Duodenal mucosa (tissue), 2 donors: ENCODE measurements around the gene DMD.

Experiments used
- H3K27ac ChIP-seq: one replicate; pipeline ENCODE4 v1.7.0; 2013; ENCODE audit warnings: low read depth, low read length
- H3K27me3 ChIP-seq, 2 donors: one replicate each; pipeline ENCODE4 v1.7.0; 2013; ENCODE audit warnings: low read length in 2 of 2, control low read depth in 1 of 2; ENCODE audit not compliant: insufficient read depth in 2 of 2, control insufficient read depth in 1 of 2
- H3K36me3 ChIP-seq, 2 donors: one replicate each; pipeline ENCODE4 v1.7.0; 2013; ENCODE audit warnings: low read length in 2 of 2, control low read depth in 1 of 2; ENCODE audit not compliant: insufficient read depth in 2 of 2, control insufficient read depth in 1 of 2
- H3K4me1 ChIP-seq, 2 donors: one replicate each; pipeline ENCODE4 v1.7.0; 2013; ENCODE audit warnings: low read length in 2 of 2, control low read depth in 1 of 2; ENCODE audit not compliant: insufficient read depth in 2 of 2, control insufficient read depth in 1 of 2
- H3K4me3 ChIP-seq, 2 donors: one replicate each; pipeline ENCODE4 v1.7.0; 2013; ENCODE audit warnings: low read length in 2 of 2, low read depth in 1 of 2
- H3K9ac ChIP-seq, 2 donors: one replicate each; pipeline ENCODE4 v1.7.0; 2013; ENCODE audit warnings: low read length in 2 of 2, low read depth in 1 of 2
- H3K9me3 ChIP-seq, 2 donors: one replicate each; pipeline ENCODE4 v1.7.0; 2013; ENCODE audit warnings: low read length in 2 of 2, control low read depth in 1 of 2; ENCODE audit not compliant: control insufficient read depth in 1 of 2

The DMD gene

DNA sequence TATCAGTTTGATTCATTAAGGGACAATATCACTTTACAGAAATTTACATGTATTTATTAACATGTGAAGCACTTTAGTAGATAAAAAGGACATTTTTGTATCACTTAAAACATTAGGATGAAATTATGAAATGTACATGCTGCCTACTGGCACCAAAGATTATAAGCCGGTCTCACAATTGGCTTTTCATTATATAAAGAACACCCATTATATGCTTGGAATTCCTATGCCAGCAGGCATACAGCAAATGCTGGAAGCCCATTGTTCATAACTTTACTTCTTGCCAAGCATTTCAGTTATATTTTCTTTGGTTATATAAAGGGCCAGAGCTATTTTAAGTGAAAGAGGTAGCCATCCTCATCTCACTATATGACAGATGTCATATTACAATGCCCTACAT is 145.9 kb downstream of the DMD start:
- Histone ChIP-seq H3K4me3 (no peak overlapping the region), H3K27ac (no peak overlapping the region), H3K9me3 (no peaks in the 10 kb centered on the region), H3K36me3 (no peaks in the 10 kb centered on the region), H3K27me3 (no peaks in the 10 kb centered on the region), H3K9ac (no peak overlapping the region), H3K4me1 (no peaks in the 10 kb centered on the region)

DNA sequence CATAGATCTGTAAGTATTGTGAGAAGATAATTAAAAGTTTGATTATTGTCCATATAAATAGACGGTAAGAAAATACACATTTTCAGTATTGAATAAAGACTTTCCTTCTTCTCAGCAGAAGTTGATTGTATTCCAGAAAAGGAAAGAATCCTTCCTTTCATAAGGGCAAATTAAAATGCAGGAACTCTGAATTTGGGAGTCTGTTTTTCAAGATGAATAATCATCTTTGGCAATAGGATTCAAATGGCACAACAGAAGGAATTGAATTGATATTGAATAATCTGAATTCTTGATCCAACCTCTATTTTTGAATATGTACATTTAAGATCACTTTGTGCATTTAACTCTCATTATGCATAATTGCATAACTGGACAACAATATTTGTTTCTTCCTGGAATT is 149.3 kb downstream of the DMD start:
- Histone ChIP-seq H3K9me3 (no peaks in the 10 kb centered on the region), H3K36me3 (no peaks in the 10 kb centered on the region), H3K4me1 (no peaks in the 10 kb centered on the region), H3K27me3 (no peaks in the 10 kb centered on the region), H3K9ac (no peak overlapping the region), H3K4me3 (no peak overlapping the region), H3K27ac (no peak overlapping the region)

GRCh38 chrX:33053001-33053400 is 158.3 kb downstream of the DMD start:
- Histone ChIP-seq H3K36me3 (no peaks in the 10 kb centered on the region), H3K27ac (no peak overlapping the region)

DNA sequence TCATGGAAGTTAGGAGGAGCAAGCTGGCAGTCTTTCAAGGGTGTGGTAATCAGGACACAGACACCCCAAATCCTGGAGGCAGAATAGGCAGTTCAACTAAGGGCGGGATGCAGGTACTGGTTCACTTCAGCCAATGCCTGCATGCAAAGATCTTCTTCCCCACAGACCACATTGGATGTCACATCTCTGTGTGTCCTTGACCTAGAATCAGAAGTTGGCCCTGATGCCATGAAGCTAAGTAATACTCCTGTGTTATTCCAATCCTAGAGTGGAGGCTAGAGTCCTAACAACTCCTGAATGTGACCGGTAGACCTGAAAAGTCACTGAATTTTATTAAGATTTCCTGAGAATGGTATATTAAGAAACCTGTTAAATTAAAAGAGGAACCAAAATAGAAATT is 165.5 kb downstream of the DMD start:
- Histone ChIP-seq H3K27ac (no peak overlapping the region), H3K9me3 (no peaks in the 10 kb centered on the region), H3K4me3 (no peak overlapping the region), H3K36me3 (no peaks in the 10 kb centered on the region), H3K27me3 (no peaks in the 10 kb centered on the region), H3K4me1 (no peaks in the 10 kb centered on the region), H3K9ac (no peak overlapping the region)

More at GRCh38 chrX:33053001-33053400, 158.3 kb downstream of the DMD start:
- H3K4me1 ChIP-seq = no peaks in the 10 kb centered on the region
- no peak overlapping the region for H3K9ac ChIP-seq
- H3K27me3 ChIP-seq = no peaks in the 10 kb centered on the region
- no peak overlapping the region for H3K4me3 ChIP-seq
- no peaks in the 10 kb centered on the region for H3K9me3 ChIP-seq

DNA sequence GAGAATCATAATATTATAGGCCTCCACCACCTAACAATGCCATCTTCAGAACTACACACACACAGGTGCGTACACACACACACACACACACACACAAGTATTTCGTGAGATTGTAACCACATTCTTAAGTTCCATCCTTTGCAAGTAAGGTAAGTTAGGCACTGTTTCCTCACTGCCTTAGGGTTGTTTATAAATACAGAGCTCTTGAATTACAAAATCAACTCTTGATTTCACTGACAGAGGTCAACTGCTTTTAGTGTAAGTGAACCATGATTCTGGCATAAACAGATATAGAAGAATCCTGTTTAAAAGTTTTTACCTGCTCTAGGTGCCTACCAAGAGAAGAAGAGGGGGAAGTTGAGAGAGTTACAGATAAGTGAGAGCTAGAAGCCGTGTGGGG is 166.1 kb downstream of the DMD start:
- Histone ChIP-seq H3K27ac (no peak overlapping the region), H3K36me3 (no peaks in the 10 kb centered on the region), H3K9me3 (no peaks in the 10 kb centered on the region), H3K9ac (no peak overlapping the region), H3K4me3 (no peak overlapping the region), H3K27me3 (no peaks in the 10 kb centered on the region), H3K4me1 (no peaks in the 10 kb centered on the region)

DNA sequence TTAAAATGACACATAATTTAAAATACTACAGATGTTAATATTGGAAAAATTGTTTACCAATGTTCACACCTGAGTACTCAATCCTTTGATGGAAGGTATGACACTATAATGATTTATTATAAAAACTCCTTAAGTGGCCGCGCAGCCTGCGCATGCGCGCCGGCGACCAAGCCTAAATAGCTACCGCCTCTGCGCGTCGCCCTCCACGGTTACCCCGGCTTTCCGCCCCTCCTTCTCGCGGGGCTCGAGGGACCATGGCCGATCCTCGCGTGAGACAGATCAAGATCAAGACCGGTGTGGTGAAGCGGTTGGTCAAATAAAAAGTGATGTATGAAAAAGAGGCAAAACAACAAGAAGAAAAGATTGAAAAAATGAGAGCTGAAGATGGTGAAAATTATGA is 170.2 kb downstream of the DMD start:
- no peak overlapping the region for H3K27ac ChIP-seq
- H3K36me3 ChIP-seq = no peaks in the 10 kb centered on the region
- H3K9ac ChIP-seq = no peak overlapping the region
- H3K4me1 ChIP-seq = no peaks in the 10 kb centered on the region
- H3K4me3 ChIP-seq = no peak overlapping the region
- no peaks in the 10 kb centered on the region for H3K9me3 ChIP-seq
- H3K27me3 ChIP-seq = no peaks in the 10 kb centered on the region

DNA sequence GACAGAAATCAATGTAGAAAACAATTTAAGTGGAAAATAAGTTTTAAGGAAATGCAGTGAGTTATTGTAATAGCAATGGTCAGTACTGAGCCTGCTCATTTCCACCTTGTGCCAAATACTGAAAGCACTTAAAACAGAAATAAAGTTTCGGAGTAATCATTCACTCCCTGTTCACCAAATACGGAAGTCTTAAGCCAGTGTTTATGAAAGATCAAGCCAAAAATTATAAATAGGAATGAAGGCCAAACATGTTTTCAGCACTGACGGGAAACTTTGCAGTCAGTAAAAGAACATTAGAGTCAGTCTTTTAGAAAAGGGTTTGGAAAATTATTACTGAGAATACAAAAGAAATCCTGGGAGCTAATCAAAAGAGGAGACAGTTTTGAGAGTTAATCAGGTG is 178.6 kb downstream of the DMD start:
- Histone ChIP-seq H3K4me3 (no peak overlapping the region), H3K27ac (no peak overlapping the region), H3K9ac (no peak overlapping the region), H3K9me3 (no peaks in the 10 kb centered on the region), H3K4me1 (no peaks in the 10 kb centered on the region), H3K27me3 (no peaks in the 10 kb centered on the region), H3K36me3 (no peaks in the 10 kb centered on the region)

GRCh38 chrX:33014949-33015348 is 196.4 kb downstream of the DMD start:
- no peaks in the 10 kb centered on the region for H3K9me3 ChIP-seq
- H3K36me3 ChIP-seq = no peaks in the 10 kb centered on the region
- H3K27ac ChIP-seq = no peak overlapping the region
- H3K9ac ChIP-seq = no peak overlapping the region
- no peaks in the 10 kb centered on the region for H3K27me3 ChIP-seq
- no peak overlapping the region for H3K4me3 ChIP-seq
- H3K4me1 ChIP-seq = no peaks in the 10 kb centered on the region

DNA sequence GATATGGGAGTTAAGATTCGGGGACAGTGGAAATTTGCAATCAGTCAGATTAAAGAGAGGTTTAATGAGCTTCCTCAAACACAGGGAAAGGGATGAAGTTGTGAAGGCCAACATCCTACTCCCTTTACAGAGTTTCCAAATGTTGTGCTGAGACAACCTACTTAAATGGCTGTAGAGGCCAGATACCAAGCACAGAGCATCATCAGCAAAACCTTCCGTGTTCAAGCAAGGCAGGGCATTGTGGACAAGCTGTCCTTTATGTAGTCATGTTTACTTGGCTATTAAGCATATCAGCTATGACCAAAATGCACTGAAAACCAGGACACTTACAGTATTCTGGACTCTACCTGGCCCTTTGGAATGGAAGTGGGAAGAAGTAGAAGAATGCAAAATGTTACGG is 197.3 kb downstream of the DMD start:
- Histone ChIP-seq H3K36me3 (no peaks in the 10 kb centered on the region), H3K27ac (no peak overlapping the region), H3K9ac (no peak overlapping the region), H3K4me3 (no peak overlapping the region), H3K9me3 (no peaks in the 10 kb centered on the region), H3K4me1 (no peaks in the 10 kb centered on the region), H3K27me3 (no peaks in the 10 kb centered on the region)

DNA sequence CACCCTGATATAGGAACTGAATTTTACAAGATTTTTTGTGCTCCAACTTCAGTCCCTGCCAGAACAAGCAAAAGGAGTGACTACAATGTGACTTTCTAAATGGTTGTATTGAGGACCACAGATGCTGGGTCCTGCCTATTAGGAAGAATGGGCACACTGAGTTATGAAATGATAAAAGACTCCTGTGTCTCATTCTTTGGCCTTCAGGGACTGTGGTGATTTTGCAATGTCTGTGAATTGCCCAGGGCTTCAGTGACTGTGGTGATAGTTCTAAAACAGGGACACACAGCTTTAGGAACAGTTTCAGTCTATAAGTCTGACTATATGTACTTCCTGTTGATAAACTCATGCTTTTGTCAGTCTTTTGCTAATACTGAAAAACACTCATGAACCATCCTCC is 210.2 kb downstream of the DMD start:
- no peaks in the 10 kb centered on the region for H3K4me1 ChIP-seq
- no peaks in the 10 kb centered on the region for H3K27me3 ChIP-seq
- H3K36me3 ChIP-seq = no peaks in the 10 kb centered on the region
- no peak overlapping the region for H3K4me3 ChIP-seq
- no peak overlapping the region for H3K27ac ChIP-seq
- H3K9me3 ChIP-seq = no peaks in the 10 kb centered on the region
- no peak overlapping the region for H3K9ac ChIP-seq

GRCh38 chrX:32998776-32999175 is 212.6 kb downstream of the DMD start:
- Histone ChIP-seq H3K36me3 (no peaks in the 10 kb centered on the region), H3K27ac (no peak overlapping the region), H3K27me3 (no peaks in the 10 kb centered on the region), H3K9ac (no peak overlapping the region), H3K4me1 (no peaks in the 10 kb centered on the region), H3K9me3 (no peaks in the 10 kb centered on the region), H3K4me3 (no peak overlapping the region)
